Astrocyte of the cerebellum (primary cell): ENCODE results near the gene RALGAPA2.
A peak's percentile ranks its signal among the peaks of the same experiment; 100 is the strongest.

Experiments used
- DNase-seq: peaks from one replicate; pipeline ENCODE4 v3.0.0-alpha.2; 2011; ENCODE audit warnings: low read depth
- H3K4me3 ChIP-seq: 2 replicates; pipeline ENCODE4 v1.5.1; 2011; ENCODE audit warnings: mild to moderate bottlenecking, low read depth, low read length, moderate library complexity
- CTCF ChIP-seq: IDR thresholded peaks from 2 replicates; pipeline ENCODE4 v1.5.1; 2012; ENCODE audit warnings: low read length, low read depth, moderate library complexity, mild to moderate bottlenecking; ENCODE audit errors: missing control alignments
- in situ Hi-C: cut with HindIII; loops from 2 replicates; pipeline ENCODE4 v1.10.0; 2017; ENCODE audit warnings: low sequenced_read_pairs

RALGAPA2 gene

GRCh38 chr20:20680991-20681508 is 31.4 kb downstream of the RALGAPA2 start:
- in situ Hi-C loops = no loop called here
- no peak overlapping the region for H3K4me3 ChIP-seq
- no peak for DNase-seq
- TF ChIP-seq CTCF = no peak

- in situ Hi-C loops = no loop called here
- no peak overlapping the region for H3K4me3 ChIP-seq
- no peak for DNase-seq
- TF ChIP-seq CTCF = no peak
Observed at GRCh38 chr20:20679316-20679715, 33.1 kb downstream of the RALGAPA2 start.

GRCh38 chr20:20677186-20677585 is 35.3 kb downstream of the RALGAPA2 start:
- no peak for TF ChIP-seq CTCF
- in situ Hi-C loops = no loop called here
- H3K4me3 ChIP-seq = no peak overlapping the region
- peak; percentile 86 for DNase-seq

- no peak for DNase-seq
- H3K4me3 ChIP-seq = no peak overlapping the region
- no peak for TF ChIP-seq CTCF
- in situ Hi-C loops = no loop called here
Observed at GRCh38 chr20:20668639-20669038, 43.8 kb downstream of the RALGAPA2 start.

- TF ChIP-seq CTCF = no peak
- no peak for DNase-seq
- in situ Hi-C loops = no loop called here
- H3K4me3 ChIP-seq = no peak overlapping the region
Observed at GRCh38 chr20:20666359-20666758, 46.1 kb downstream of the RALGAPA2 start.

GRCh38 chr20:20665606-20666332 is 46.7 kb downstream of the RALGAPA2 start:
- no peak for DNase-seq
- TF ChIP-seq CTCF = no peak
- in situ Hi-C loops = no loop called here
- H3K4me3 ChIP-seq = no peak overlapping the region
